Endodermal cell (in vitro differentiated cells): ENCODE results near the gene KCNK3. TPM values are rescaled to one million over a fixed set of nuclear protein-coding genes. Genes with fewer than 3 reads are reported as not detected.

Experiments
- DNase-seq: peaks from one replicate; pipeline ENCODE4 v3.0.0-alpha.2; 2017
- H3K27ac ChIP-seq: 2 replicates; pipeline ENCODE4 v1.5.1; 2013; ENCODE audit warnings: mild to moderate bottlenecking, low read depth, low read length, moderate library complexity
- H3K27me3 ChIP-seq: 2 replicates; pipeline ENCODE4 v1.6.1; 2013; ENCODE audit warnings: mild to moderate bottlenecking, low read length, moderate library complexity; ENCODE audit not compliant: insufficient read depth, control insufficient read depth, poor library complexity, severe bottlenecking
- H3K36me3 ChIP-seq: 2 replicates; pipeline ENCODE4 v1.7.0; 2013; ENCODE audit warnings: mild to moderate bottlenecking, low read length, moderate library complexity; ENCODE audit not compliant: control insufficient read depth, insufficient read depth
- H3K4me1 ChIP-seq: one replicate; pipeline ENCODE4 v1.7.0; 2013; ENCODE audit warnings: low read length; ENCODE audit not compliant: control insufficient read depth, insufficient read depth
- H3K4me3 ChIP-seq: 2 replicates; pipeline ENCODE4 v1.5.1; 2013; ENCODE audit warnings: mild to moderate bottlenecking, low read length, moderate library complexity
- H3K9ac ChIP-seq: 2 replicates; pipeline ENCODE4 v1.6.1; 2013; ENCODE audit warnings: mild to moderate bottlenecking, low read length, moderate library complexity; ENCODE audit not compliant: poor library complexity, severe bottlenecking; ENCODE audit errors: extremely low read depth
- H3K9me3 ChIP-seq: 2 replicates; pipeline ENCODE4 v1.6.1; 2013; ENCODE audit warnings: mild to moderate bottlenecking, low read length, moderate library complexity; ENCODE audit not compliant: control insufficient read depth
- H3K27ac Mint-ChIP-seq: 2 replicates; pipeline ENCODE4 v1.8.0; 2020; ENCODE audit warnings: mixed read lengths
- H3K27me3 Mint-ChIP-seq: 2 replicates; pipeline ENCODE4 v1.8.0; 2021; ENCODE audit warnings: mild to moderate bottlenecking, mixed read lengths; ENCODE audit not compliant: insufficient read depth
- H3K36me3 Mint-ChIP-seq: 2 replicates; pipeline ENCODE4 v1.8.0; 2020; ENCODE audit warnings: low read depth, mixed read lengths
- H3K4me1 Mint-ChIP-seq: 2 replicates; pipeline ENCODE4 v1.8.0; 2020; ENCODE audit warnings: mixed read lengths
- H3K4me3 Mint-ChIP-seq: 2 replicates; pipeline ENCODE4 v1.8.0; 2020; ENCODE audit warnings: mild to moderate bottlenecking, moderate library complexity, mixed read lengths
- H3K9me3 Mint-ChIP-seq: 2 replicates; pipeline ENCODE4 v1.8.0; 2020; ENCODE audit warnings: mild to moderate bottlenecking, mixed read lengths
- CTCF ChIP-seq: fragments of 200-600 bp; sonication (generic); conservative IDR thresholded peaks from 2 replicates; pipeline ENCODE4 v1.5.0; 2021; ENCODE audit warnings: antibody characterized with exemption, mild to moderate bottlenecking
- WGBS, 2 experiments: methylation state at CpG; one replicate each; pipeline versions ENCODE4 v1.1.5 to v1.1.7; 2013; ENCODE audit warnings: missing lambda C conversion rate in 2 of 2, mixed read lengths in 1 of 2; ENCODE audit not compliant: insufficient coverage in 1 of 2, insufficient read length in 1 of 2; 5-methylcytosine and 5-hydroxymethylcytosine counted together
- long read RNA-seq, 4 experiments: library from polyadenylated mRNA in 2 of 4; library from RNA in 1 of 4; library from capped mRNA in 1 of 4; stranded (forward) in 3 of 4; unstranded in 1 of 4; transcript quantifications; one replicate each; pipeline ENCODE4 v2.0.0, GENCODE V29; 2020 to 2021; ENCODE audit warnings: inconsistent platforms in 1 of 4
- polyA plus RNA-seq, 2 experiments: library from polyadenylated mRNA; stranded (reverse); fragments of 50-300 nt; gene quantifications; one replicate each; pipeline ENCODE4 v1.2.3, GENCODE V29; 2013
- total RNA-seq, 2 donors: library from RNA; stranded (reverse); fragmentation: NEBNext Ultra II Directional in 1 of 2; extraction: Animal tissue kit (Norgen Biotek cat#: 25700) in 1 of 2; gene quantifications; 2 replicates in 1 of 2; 3 replicates in 1 of 2; pipeline ENCODE4 v1.2.1, GENCODE V29; 2021

The KCNK3 gene
- total RNA-seq, result not detected
- 1.9 TPM for polyA plus RNA-seq (2013, experiment 1 of 2)
- polyA plus RNA-seq (2013, experiment 2 of 2), result 1.7 TPM
- long read RNA-seq, experiment 1, result 0 reads
- long read RNA-seq, experiment 2, result 0 reads
- long read RNA-seq, experiment 3, result 0 reads
- long read RNA-seq, experiment 4, result 0 reads

DNA sequence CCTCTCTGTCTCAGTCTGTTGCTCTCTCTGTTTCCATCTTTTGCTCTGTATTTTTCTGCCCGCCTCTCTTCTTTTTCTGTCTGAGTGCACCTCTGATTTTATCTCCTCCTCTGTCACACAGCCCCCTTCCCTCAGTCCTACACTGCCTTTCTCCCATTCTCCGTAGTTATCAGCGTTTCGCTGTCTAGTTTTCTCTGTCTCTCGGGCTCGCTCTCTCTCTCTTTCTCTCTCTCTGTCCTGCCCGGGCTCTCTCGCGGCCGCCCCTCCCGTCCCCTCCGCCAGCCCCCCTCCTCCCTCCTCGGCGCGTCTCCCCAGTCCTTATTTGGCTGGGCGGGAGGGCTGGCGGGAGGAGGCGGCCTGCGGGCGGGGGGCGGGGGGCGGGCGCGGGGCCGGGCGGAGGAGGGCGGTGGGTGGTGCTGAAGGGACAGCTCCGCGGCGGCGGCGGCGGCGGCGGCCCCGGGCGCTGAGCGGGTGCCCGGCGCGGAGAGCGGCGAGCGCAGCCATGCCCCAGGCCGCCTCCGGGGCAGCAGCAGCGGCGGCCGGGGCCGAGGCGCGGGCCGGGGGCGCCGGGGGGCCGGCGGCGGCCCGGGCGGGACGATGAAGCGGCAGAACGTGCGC, at the start of gene KCNK3:
TSS of gene KCNK3 (plus strand) at position 444 of the 618 bp plus-strand sequence. CDS start at position 598, 154 bp downstream.
- Histone ChIP-seq H3K4me3 (peak within 1 kb of the TSS; percentile 33), H3K36me3 (no peaks in the 10 kb centered on the region), H3K4me1 (peaks cover 17% of the 10 kb centered on the region), H3K9me3 (no peaks in the 10 kb centered on the region), H3K9ac (no peak within 1 kb of the TSS), H3K27ac (no peak within 1 kb of the TSS), H3K27me3 (peaks cover 69% of the 10 kb centered on the region)
- peak within 1 kb of the TSS; percentile 35 for H3K4me3 Mint-ChIP-seq
- H3K27me3 Mint-ChIP-seq, result peaks cover 88% of the 10 kb centered on the region
- H3K36me3 Mint-ChIP-seq, result no peaks in the 10 kb centered on the region
- peak; percentile 91 for DNase-seq
- WGBS, 2 experiments, result 2 to 4% methylated on average over 17 to 59 of the region's 64 CpGs
- no peaks in the 10 kb centered on the region for H3K9me3 Mint-ChIP-seq
- no peak for TF ChIP-seq CTCF
- H3K4me1 Mint-ChIP-seq, result peaks cover 23% of the 10 kb centered on the region
- no peak within 1 kb of the TSS for H3K27ac Mint-ChIP-seq

GRCh38 chr2:26644188-26644835, 48.2 kb upstream of the KCNK3 start:
- H3K9me3 Mint-ChIP-seq, result no peaks in the 10 kb centered on the region
- Histone ChIP-seq H3K9me3 (no peaks in the 10 kb centered on the region), H3K4me3 (no peak overlapping the region), H3K9ac (no peak overlapping the region), H3K27me3 (no peaks in the 10 kb centered on the region), H3K4me1 (no peaks in the 10 kb centered on the region), H3K36me3 (no peaks in the 10 kb centered on the region), H3K27ac (no peak overlapping the region)
- peaks cover 3% of the 10 kb centered on the region for H3K27me3 Mint-ChIP-seq
- H3K36me3 Mint-ChIP-seq, result no peaks in the 10 kb centered on the region
- H3K4me1 Mint-ChIP-seq, result no peaks in the 10 kb centered on the region
- peak; percentile 38 for DNase-seq
- WGBS, 2 experiments, result 89 to 91% methylated on average over 7 to 13 of the region's 13 CpGs
- TF ChIP-seq CTCF, result no peak
- no peak overlapping the region for H3K4me3 Mint-ChIP-seq
- H3K27ac Mint-ChIP-seq, result no peak overlapping the region

GRCh38 chr2:26645762-26646161, 46.8 kb upstream of the KCNK3 start:
- no peak for TF ChIP-seq CTCF
- no peaks in the 10 kb centered on the region for H3K9me3 Mint-ChIP-seq
- H3K36me3 Mint-ChIP-seq, result no peaks in the 10 kb centered on the region
- H3K27ac ChIP-seq, result no peak overlapping the region
- peaks cover 6% of the 10 kb centered on the region for H3K27me3 Mint-ChIP-seq
- peak; percentile 38 for DNase-seq
- H3K9me3 ChIP-seq, result no peaks in the 10 kb centered on the region
- no peaks in the 10 kb centered on the region for H3K36me3 ChIP-seq
- H3K4me1 Mint-ChIP-seq, result no peaks in the 10 kb centered on the region
- H3K27ac Mint-ChIP-seq, result no peak overlapping the region
- H3K4me3 Mint-ChIP-seq, result no peak overlapping the region
- no peak overlapping the region for H3K4me3 ChIP-seq
- no peak overlapping the region for H3K9ac ChIP-seq
- H3K4me1 ChIP-seq, result no peaks in the 10 kb centered on the region
- WGBS, 2 experiments, result 88 to 96% methylated on average over 8 to 10 of the region's 10 CpGs
- H3K27me3 ChIP-seq, result no peaks in the 10 kb centered on the region
